DOHH2 (cell line): ENCODE results near the gene TAX1BP1.

Source experiments
- H3F3A ChIP-seq: fragments of 200-600 bp; sonication (generic), shearing (Covaris generic); 2 replicates; pipeline ENCODE4 v1.6.0; 2016; ENCODE audit warnings: antibody characterized with exemption, mild to moderate bottlenecking; ENCODE audit not compliant: control insufficient read depth, insufficient read depth
- H3K27ac ChIP-seq: fragments of 200-600 bp; sonication (generic); 2 replicates; pipeline ENCODE4 v1.5.1; 2014; ENCODE audit warnings: low read depth, mild to moderate bottlenecking, low read length, moderate library complexity
- H3K27me3 ChIP-seq: fragments of 200-600 bp; sonication (generic); 2 replicates; pipeline ENCODE4 v1.6.1; 2014; ENCODE audit warnings: mild to moderate bottlenecking, low read length, mixed read lengths; ENCODE audit not compliant: control insufficient read depth
- H3K36me3 ChIP-seq: fragments of 200-600 bp; sonication (generic); 2 replicates; pipeline ENCODE4 v1.6.1; 2014; ENCODE audit warnings: mild to moderate bottlenecking, low read length, moderate library complexity, mixed read lengths; ENCODE audit not compliant: control insufficient read depth
- H3K4me1 ChIP-seq: fragments of 200-600 bp; sonication (generic); 2 replicates; pipeline ENCODE4 v1.6.1; 2014; ENCODE audit warnings: mild to moderate bottlenecking, low read length, mixed read lengths; ENCODE audit not compliant: control insufficient read depth
- H3K4me2 ChIP-seq: fragments of 200-600 bp; sonication (generic); 2 replicates; pipeline ENCODE4 v1.6.0; 2014; ENCODE audit warnings: mild to moderate bottlenecking, low read length, moderate library complexity
- H3K4me3 ChIP-seq: fragments of 200-600 bp; sonication (generic); 2 replicates; pipeline ENCODE4 v1.5.1; 2014; ENCODE audit warnings: mild to moderate bottlenecking, low read length, mixed read lengths
- H3K79me2 ChIP-seq: fragments of 200-600 bp; sonication (generic); 2 replicates; pipeline ENCODE4 v1.6.1; 2014; ENCODE audit warnings: mild to moderate bottlenecking, low read length, mixed read lengths; ENCODE audit not compliant: control insufficient read depth
- H3K9me2 ChIP-seq: fragments of 200-600 bp; sonication (generic); replicated peaks from 2 replicates; pipeline ENCODE4 v1.6.1; 2014; ENCODE audit warnings: mild to moderate bottlenecking, low read length, mixed read lengths; ENCODE audit not compliant: control insufficient read depth
- H3K9me3 ChIP-seq: fragments of 200-600 bp; sonication (generic); 2 replicates; pipeline ENCODE4 v1.6.1; 2014; ENCODE audit warnings: antibody characterized with exemption, low read length, mixed read lengths; ENCODE audit not compliant: control insufficient read depth, insufficient read depth
- H4K20me1 ChIP-seq: fragments of 200-600 bp; sonication (generic); 2 replicates; pipeline ENCODE4 v1.6.0; 2014; ENCODE audit warnings: low read depth, mild to moderate bottlenecking, antibody characterized with exemption, low read length, moderate library complexity; ENCODE audit not compliant: control insufficient read depth, insufficient read depth
- CTCF ChIP-seq: fragments of 200-600 bp; sonication (generic); IDR thresholded peaks from one replicate; pipeline ENCODE4 v1.5.1; 2014; ENCODE audit warnings: antibody characterized with exemption, mild to moderate bottlenecking, low read depth, low read length; ENCODE audit not compliant: poor library complexity, severe bottlenecking
- EZH2phosphoT487 ChIP-seq: fragments of 200-600 bp; sonication (generic); IDR thresholded peaks from 2 replicates; pipeline ENCODE4 v1.6.1; 2017; ENCODE audit warnings: borderline replicate concordance, mild to moderate bottlenecking, antibody characterized with exemption, low read length, moderate library complexity, mixed read lengths

Gene TAX1BP1

GRCh38 chr7:27872356-27873275, 132.7 kb downstream of the TAX1BP1 start:
- H3K4me2 ChIP-seq, result no peak overlapping the region
- no peak overlapping the region for H3K27ac ChIP-seq
- no peaks in the 10 kb centered on the region for H3K79me2 ChIP-seq
- no peak overlapping the region for H3K4me3 ChIP-seq
- no peaks in the 10 kb centered on the region for H3K36me3 ChIP-seq
- no peaks in the 10 kb centered on the region for H3K27me3 ChIP-seq
- H3K9me3 ChIP-seq, result no peaks in the 10 kb centered on the region
- H3F3A ChIP-seq, result no peaks in the 10 kb centered on the region
- H3K9me2 ChIP-seq, result no peaks in the 10 kb centered on the region
- no peaks in the 10 kb centered on the region for H3K4me1 ChIP-seq
- H4K20me1 ChIP-seq, result no peaks in the 10 kb centered on the region
- no peak for TF ChIP-seq CTCF
- no peak for TF ChIP-seq EZH2phosphoT487

GRCh38 chr7:27873981-27874957, 134.3 kb downstream of the TAX1BP1 start:
- Histone ChIP-seq H3F3A (no peaks in the 10 kb centered on the region), H3K79me2 (no peaks in the 10 kb centered on the region), H3K4me2 (no peak overlapping the region), H3K9me2 (no peaks in the 10 kb centered on the region), H3K27me3 (no peaks in the 10 kb centered on the region), H3K36me3 (no peaks in the 10 kb centered on the region), H3K27ac (no peak overlapping the region), H4K20me1 (no peaks in the 10 kb centered on the region), H3K4me1 (no peaks in the 10 kb centered on the region), H3K4me3 (no peak overlapping the region), H3K9me3 (no peaks in the 10 kb centered on the region)
- TF ChIP-seq CTCF, result no peak
- no peak for TF ChIP-seq EZH2phosphoT487

- H3K27me3 ChIP-seq, result no peaks in the 10 kb centered on the region
- no peaks in the 10 kb centered on the region for H3K79me2 ChIP-seq
- no peaks in the 10 kb centered on the region for H3K9me3 ChIP-seq
- H3K4me3 ChIP-seq, result no peak overlapping the region
- H3K27ac ChIP-seq, result no peak overlapping the region
- no peaks in the 10 kb centered on the region for H3K9me2 ChIP-seq
- no peaks in the 10 kb centered on the region for H4K20me1 ChIP-seq
- no peaks in the 10 kb centered on the region for H3K36me3 ChIP-seq
- no peaks in the 10 kb centered on the region for H3K4me1 ChIP-seq
- H3K4me2 ChIP-seq, result no peak overlapping the region
- no peak for TF ChIP-seq EZH2phosphoT487
- TF ChIP-seq CTCF, result no peak
- no peaks in the 10 kb centered on the region for H3F3A ChIP-seq
Measured at GRCh38 chr7:27875061-27875460, 135.1 kb downstream of the TAX1BP1 start.
